HEK293 (cell line): ENCODE measurements around the gene PHF10.

Experiments
- CTCF ChIP-seq: fragments of 450-650 bp; formaldehyde crosslinking; IDR thresholded peaks from 2 replicates; pipeline ENCODE4 v1.5.1; 2016; ENCODE audit warnings: missing biosample characterization, missing genetic modification characterization
- PBX3 ChIP-seq: sonication (generic); formaldehyde crosslinking; IDR thresholded peaks from 2 replicates; pipeline ENCODE4 v1.8.1; 2022; ENCODE audit warnings: mild to moderate bottlenecking, moderate library complexity, missing genetic modification reagents
- SP7 ChIP-seq: fragments of 450-650 bp; formaldehyde crosslinking; IDR thresholded peaks from 2 replicates; pipeline ENCODE4 v1.5.1; 2016; ENCODE audit warnings: missing biosample characterization, missing genetic modification characterization
- YY1 ChIP-seq: fragments of 450-650 bp; formaldehyde crosslinking; IDR thresholded peaks from 2 replicates; pipeline ENCODE4 v1.5.1; 2018; ENCODE audit warnings: missing biosample characterization, missing genetic modification characterization
- ZNF239 ChIP-seq: fragments of 450-650 bp; formaldehyde crosslinking; IDR thresholded peaks from 2 replicates; pipeline ENCODE4 v1.5.1; 2016; ENCODE audit warnings: missing biosample characterization, missing genetic modification characterization
- ZNF350 ChIP-seq: fragments of 450-650 bp; formaldehyde crosslinking; IDR thresholded peaks from 2 replicates; pipeline ENCODE4 v1.5.0; 2017; ENCODE audit warnings: missing biosample characterization, mild to moderate bottlenecking, missing genetic modification characterization
- ZNF623 ChIP-seq: fragments of 450-650 bp; formaldehyde crosslinking; IDR thresholded peaks from 2 replicates; pipeline ENCODE4 v1.5.1; 2016; ENCODE audit warnings: missing biosample characterization, missing genetic modification characterization
- ZSCAN18 ChIP-seq: fragments of 450-650 bp; formaldehyde crosslinking; IDR thresholded peaks from 2 replicates; pipeline ENCODE4 v1.5.1; 2016; ENCODE audit warnings: missing biosample characterization, missing genetic modification characterization
- TF ChIP-seq, protein P1 (sequence below): fragments of 450-650 bp; formaldehyde crosslinking; IDR thresholded peaks from 2 replicates; pipeline ENCODE4 v1.5.1; 2017; ENCODE audit warnings: missing biosample characterization, missing genetic modification characterization
- TF ChIP-seq, protein P2 (sequence below): fragments of 450-650 bp; formaldehyde crosslinking; IDR thresholded peaks from 2 replicates; pipeline ENCODE4 v1.5.1; 2016; ENCODE audit warnings: missing biosample characterization, missing genetic modification characterization

GRCh38 chr6:169667716-169668115, 56.6 kb downstream of the PHF10 start:
- TF ChIP-seq, protein P1, sequence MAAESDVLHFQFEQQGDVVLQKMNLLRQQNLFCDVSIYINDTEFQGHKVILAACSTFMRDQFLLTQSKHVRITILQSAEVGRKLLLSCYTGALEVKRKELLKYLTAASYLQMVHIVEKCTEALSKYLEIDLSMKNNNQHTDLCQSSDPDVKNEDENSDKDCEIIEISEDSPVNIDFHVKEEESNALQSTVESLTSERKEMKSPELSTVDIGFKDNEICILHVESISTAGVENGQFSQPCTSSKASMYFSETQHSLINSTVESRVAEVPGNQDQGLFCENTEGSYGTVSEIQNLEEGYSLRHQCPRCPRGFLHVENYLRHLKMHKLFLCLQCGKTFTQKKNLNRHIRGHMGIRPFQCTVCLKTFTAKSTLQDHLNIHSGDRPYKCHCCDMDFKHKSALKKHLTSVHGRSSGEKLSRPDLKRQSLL = no peak
- TF ChIP-seq CTCF (tag by site-specific recombination) (no peak), ZNF623 (tag by site-specific recombination) (no peak), ZNF239 (tag by site-specific recombination) (no peak), PBX3 (CRISPR knock-in tag) (no peak), SP7 (tag by site-specific recombination) (no peak), ZSCAN18 (tag by site-specific recombination) (no peak), YY1 (tag by site-specific recombination) (no peak), ZNF350 (tag by site-specific recombination) (no peak)
- TF ChIP-seq, protein P2, sequence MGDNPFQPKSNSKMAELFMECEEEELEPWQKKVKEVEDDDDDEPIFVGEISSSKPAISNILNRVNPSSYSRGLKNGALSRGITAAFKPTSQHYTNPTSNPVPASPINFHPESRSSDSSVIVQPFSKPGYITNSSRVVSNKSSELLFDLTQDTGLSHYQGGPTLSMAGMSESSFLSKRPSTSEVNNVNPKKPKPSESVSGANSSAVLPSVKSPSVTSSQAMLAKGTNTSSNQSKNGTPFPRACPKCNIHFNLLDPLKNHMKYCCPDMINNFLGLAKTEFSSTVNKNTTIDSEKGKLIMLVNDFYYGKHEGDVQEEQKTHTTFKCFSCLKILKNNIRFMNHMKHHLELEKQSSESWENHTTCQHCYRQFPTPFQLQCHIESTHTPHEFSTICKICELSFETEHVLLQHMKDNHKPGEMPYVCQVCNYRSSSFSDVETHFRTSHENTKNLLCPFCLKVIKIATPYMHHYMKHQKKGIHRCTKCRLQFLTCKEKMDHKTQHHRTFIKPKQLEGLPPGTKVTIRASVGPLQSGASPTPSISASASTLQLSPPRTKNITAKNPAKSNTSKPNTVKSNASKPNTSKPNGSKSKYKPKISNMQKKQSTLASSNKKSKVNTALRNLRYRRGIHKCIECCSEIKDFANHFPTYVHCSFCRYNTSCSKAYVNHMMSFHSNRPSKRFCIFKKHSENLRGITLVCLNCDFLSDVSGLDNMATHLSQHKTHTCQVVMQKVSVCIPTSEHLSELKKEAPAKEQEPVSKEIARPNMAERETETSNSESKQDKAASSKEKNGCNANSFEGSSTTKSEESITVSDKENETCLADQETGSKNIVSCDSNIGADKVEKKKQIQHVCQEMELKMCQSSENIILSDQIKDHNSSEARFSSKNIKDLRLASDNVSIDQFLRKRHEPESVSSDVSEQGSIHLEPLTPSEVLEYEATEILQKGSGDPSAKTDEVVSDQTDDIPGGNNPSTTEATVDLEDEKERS (tag by site-specific recombination) = no peak
